ENCODE measurements around the gene FAM149B1.

DNA sequence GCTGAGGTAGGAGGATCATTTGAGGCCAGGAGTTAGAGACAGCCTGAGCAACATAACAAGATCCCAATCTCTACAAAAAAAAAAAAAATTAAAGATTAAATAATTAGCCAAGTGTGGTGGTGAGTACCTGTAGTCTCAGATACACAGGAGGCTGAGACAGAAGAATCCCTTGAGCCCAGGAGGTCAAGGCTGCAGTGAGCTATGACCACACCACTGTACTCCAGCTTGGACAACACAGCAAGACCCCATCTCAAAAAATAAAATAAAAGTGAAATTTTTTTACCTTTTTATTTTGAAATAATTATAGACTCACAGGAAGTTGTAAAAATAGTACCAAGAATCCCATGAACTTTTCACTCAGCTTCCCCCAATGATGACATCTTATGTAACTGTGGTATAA lies 4.9 kb downstream of the FAM149B1 start:
- TF ChIP-seq, protein P1, sequence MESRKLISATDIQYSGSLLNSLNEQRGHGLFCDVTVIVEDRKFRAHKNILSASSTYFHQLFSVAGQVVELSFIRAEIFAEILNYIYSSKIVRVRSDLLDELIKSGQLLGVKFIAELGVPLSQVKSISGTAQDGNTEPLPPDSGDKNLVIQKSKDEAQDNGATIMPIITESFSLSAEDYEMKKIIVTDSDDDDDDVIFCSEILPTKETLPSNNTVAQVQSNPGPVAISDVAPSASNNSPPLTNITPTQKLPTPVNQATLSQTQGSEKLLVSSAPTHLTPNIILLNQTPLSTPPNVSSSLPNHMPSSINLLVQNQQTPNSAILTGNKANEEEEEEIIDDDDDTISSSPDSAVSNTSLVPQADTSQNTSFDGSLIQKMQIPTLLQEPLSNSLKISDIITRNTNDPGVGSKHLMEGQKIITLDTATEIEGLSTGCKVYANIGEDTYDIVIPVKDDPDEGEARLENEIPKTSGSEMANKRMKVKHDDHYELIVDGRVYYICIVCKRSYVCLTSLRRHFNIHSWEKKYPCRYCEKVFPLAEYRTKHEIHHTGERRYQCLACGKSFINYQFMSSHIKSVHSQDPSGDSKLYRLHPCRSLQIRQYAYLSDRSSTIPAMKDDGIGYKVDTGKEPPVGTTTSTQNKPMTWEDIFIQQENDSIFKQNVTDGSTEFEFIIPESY (IDR thresholded peaks at IDR 0.05; ENCODE audit: extremely low read depth, insufficient replicate concordance, low read length) = no peak
- TF ChIP-seq POLR2A (IDR thresholded peaks at IDR 0.05; ENCODE audit: borderline replicate concordance, extremely low read depth, insufficient read depth, insufficient read length) (no peak), CTCF (IDR thresholded peaks at IDR 0.05 in 2 of 3, conservative IDR thresholded peaks at IDR 0.05 in 1 of 3; ENCODE audit: borderline replicate concordance in 1 of 3, insufficient read depth in 1 of 3, low read depth in 2 of 3, low read length in 2 of 3) (no peak), CEBPB (IDR thresholded peaks at IDR 0.05; ENCODE audit: low read depth) (no peak), SRF (IDR thresholded peaks at IDR 0.05; ENCODE audit: low read depth) (no peak), EZH2 (IDR thresholded peaks at IDR 0.05) (no peak), POLR2AphosphoS5 (IDR thresholded peaks at IDR 0.05; ENCODE audit: low read depth, low read length) (no peak), SP1 (IDR thresholded peaks at IDR 0.05; ENCODE audit: low read depth) (no peak)
- TF ChIP-seq, protein P2, sequence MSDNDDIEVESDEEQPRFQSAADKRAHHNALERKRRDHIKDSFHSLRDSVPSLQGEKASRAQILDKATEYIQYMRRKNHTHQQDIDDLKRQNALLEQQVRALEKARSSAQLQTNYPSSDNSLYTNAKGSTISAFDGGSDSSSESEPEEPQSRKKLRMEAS (IDR thresholded peaks at IDR 0.05) = no peak

Measured in HCT116 (cell line).